GM21619 (cell line): Measurements from ENCODE around the gene C9orf85.
"Not testable (repeated sequence)": the region's sequence is repeated elsewhere in the genome, so short reads cannot be mapped to it uniquely, and the experiment has no call there.

Experiments
- ATAC-seq: cut with Tn5 transposase; IDR thresholded peaks from one replicate; pipeline ENCODE4 v1.9.1; 2021; ENCODE audit not compliant: unreplicated experiment

Gene C9orf85

GRCh38 chr9:71937898-71938297 is 26.5 kb downstream of the C9orf85 start:
- ATAC-seq = no peak

- ATAC-seq = no peak
These were observed 29.7 kb downstream of the C9orf85 start for GRCh38 chr9:71941060-71941568.

- no peak for ATAC-seq
These were observed 30.6 kb downstream of the C9orf85 start for GRCh38 chr9:71941998-71942567.

- ATAC-seq = no peak
These were observed 33.4 kb downstream of the C9orf85 start for GRCh38 chr9:71944754-71945375.

GRCh38 chr9:71954652-71955051 is 43.2 kb downstream of the C9orf85 start:
- ATAC-seq = not testable (repeated sequence)

GRCh38 chr9:71955300-71955915 is 44.0 kb downstream of the C9orf85 start:
- ATAC-seq = no peak

GRCh38 chr9:71962328-71962727 is 50.9 kb downstream of the C9orf85 start:
- ATAC-seq = no peak

GRCh38 chr9:71963471-71963996 is 52.1 kb downstream of the C9orf85 start:
- ATAC-seq = not testable (repeated sequence)

GRCh38 chr9:71965403-71965802 is 54.0 kb downstream of the C9orf85 start:
- no peak for ATAC-seq

- no peak for ATAC-seq
These were observed 55.2 kb downstream of the C9orf85 start for GRCh38 chr9:71966601-71967000.

- no peak for ATAC-seq
These were observed 57.2 kb downstream of the C9orf85 start for GRCh38 chr9:71968541-71969090.

GRCh38 chr9:71975833-71976232 is 64.4 kb downstream of the C9orf85 start:
- ATAC-seq = no peak

GRCh38 chr9:71977003-71977402 is 65.6 kb downstream of the C9orf85 start:
- no peak for ATAC-seq

- ATAC-seq = no peak
These were observed 69.1 kb downstream of the C9orf85 start for GRCh38 chr9:71980266-71981190.

GRCh38 chr9:71981944-71982343 is 70.5 kb downstream of the C9orf85 start:
- no peak for ATAC-seq

GRCh38 chr9:71984403-71984802 is 73.0 kb downstream of the C9orf85 start:
- ATAC-seq = no peak

GRCh38 chr9:71984831-71985281 is 73.4 kb downstream of the C9orf85 start:
- ATAC-seq = no peak

GRCh38 chr9:71985297-71985911 is 74.0 kb downstream of the C9orf85 start:
- no peak for ATAC-seq

- ATAC-seq = no peak
These were observed 75.5 kb downstream of the C9orf85 start for GRCh38 chr9:71986900-71987299.
